A549 (cell line): ENCODE results near the gene SLC23A3. TPM values are rescaled to one million over a fixed set of nuclear protein-coding genes. Genes with fewer than 3 reads are reported as not detected.
A peak's percentile ranks its signal among the peaks of the same experiment; 100 is the strongest.

Experiments used
- ATAC-seq, 2 experiments: fragments of 200-7000 bp in 1 of 2; fragments of >200 bp in 1 of 2; cut with Nextera tagmentation in 1 of 2; cut with Tn5 transposase in 1 of 2; 3 replicates each; pipeline versions ENCODE4 v1.8.0 to v1.9.1; 2018 to 2020; ENCODE audit warnings: mild to moderate bottlenecking in 1 of 2, moderate library complexity in 1 of 2
- CTCF ChIA-PET: fragments of 300-600 bp; sonication (Branson Sonifier 250); formaldehyde crosslinking; extraction: SDS; loops from one replicate; lab custom pipeline; 2021; ENCODE audit warnings: antibody characterized with exemption, inconsistent platforms; lab: Yijun Ruan, JAX
- POLR2A ChIA-PET: fragments of 350-600 bp; formaldehyde crosslinking; extraction: SDS; loops from one replicate; lab custom pipeline; 2021; ENCODE audit warnings: antibody characterized with exemption, inconsistent platforms; lab: Yijun Ruan, JAX
- DNase-seq, 2 experiments: peaks; one replicate each; pipeline versions ENCODE4 v3.0.0 to v3.0.0-alpha.2; 2011 to 2016; ENCODE audit warnings: low read depth in 1 of 2, low spot score in 1 of 2
- FAIRE-seq: peaks from 2 replicates; lab custom pipeline; 2011; peaks lifted over from hg19 to GRCh38; lab: Jason Lieb, UNC
- H3K27ac ChIP-seq, 2 experiments: fragments of >200 bp; sonication (Bioruptor Twin); formaldehyde crosslinking; 3 replicates each; pipeline ENCODE4 v1.5.1; 2016 to 2017
- H3K4me1 ChIP-seq: fragments of >200 bp; sonication (Bioruptor Twin); formaldehyde crosslinking; 3 replicates; pipeline ENCODE4 v1.6.1; 2016
- H3K4me2 ChIP-seq: fragments of >200 bp; sonication (Bioruptor Twin); formaldehyde crosslinking; 3 replicates; pipeline ENCODE4 v1.6.1; 2016
- H3K4me3 ChIP-seq: fragments of >200 bp; sonication (Bioruptor Twin); formaldehyde crosslinking; 3 replicates; pipeline ENCODE4 v1.5.1; 2016
- H3K9me3 ChIP-seq: fragments of >200 bp; sonication (Bioruptor Twin); formaldehyde crosslinking; 3 replicates; pipeline ENCODE4 v1.6.1; 2016
- BHLHE40 ChIP-seq: IDR thresholded peaks from 2 replicates; pipeline ENCODE4 v1.6.1; 2012; ENCODE audit warnings: low read depth, low read length, inconsistent platforms
- CBX8 ChIP-seq: fragments of 200-600 bp; sonication (generic); IDR thresholded peaks from 2 replicates; pipeline ENCODE4 v1.6.1; 2016
- CHD2 ChIP-seq: fragments of 150-350 bp; IDR thresholded peaks from 2 replicates; pipeline ENCODE4 v1.6.1; 2014; ENCODE audit warnings: low read length; ENCODE audit not compliant: partially characterized antibody
- ESRRA ChIP-seq: fragments of 150-350 bp; IDR thresholded peaks from 2 replicates; pipeline ENCODE4 v1.6.1; 2014; ENCODE audit warnings: mild to moderate bottlenecking, low read length, borderline replicate concordance
- FOSB ChIP-seq: fragments of 250-450 bp; sonication (Bioruptor Pico); IDR thresholded peaks from 2 replicates; pipeline ENCODE4 v1.5.0; 2020; ENCODE audit warnings: mild to moderate bottlenecking, moderate library complexity
- FOSL2 ChIP-seq, 2 experiments: fragments of 450-650 bp in 1 of 2; fragments of >200 bp in 1 of 2; sonication (Bioruptor Twin) in 1 of 2; formaldehyde crosslinking; IDR thresholded peaks; 2 replicates each; pipeline versions ENCODE4 v1.5.0 to v1.6.1; 2016 to 2020; ENCODE audit warnings: mild to moderate bottlenecking in 1 of 2, moderate library complexity in 1 of 2
- HOXA7 ChIP-seq: fragments of 250-450 bp; sonication (Bioruptor Pico); IDR thresholded peaks from 2 replicates; pipeline ENCODE4 v1.5.0; 2020; ENCODE audit warnings: mild to moderate bottlenecking, moderate library complexity
- HOXB5 ChIP-seq: fragments of 250-450 bp; sonication (Bioruptor Pico); IDR thresholded peaks from 2 replicates; pipeline ENCODE4 v1.5.0; 2020; ENCODE audit warnings: mild to moderate bottlenecking, moderate library complexity
- KDM5A ChIP-seq: fragments of 200-600 bp; sonication (generic); IDR thresholded peaks from 2 replicates; pipeline ENCODE4 v1.6.1; 2016; ENCODE audit warnings: antibody characterized with exemption, mild to moderate bottlenecking
- MAZ ChIP-seq: fragments of 150-350 bp; IDR thresholded peaks from 2 replicates; pipeline ENCODE4 v1.6.1; 2014; ENCODE audit warnings: antibody characterized with exemption, low read depth, low read length, borderline replicate concordance
- MYC ChIP-seq: IDR thresholded peaks from 2 replicates; pipeline ENCODE4 v1.6.1; 2012; ENCODE audit warnings: mild to moderate bottlenecking, inconsistent platforms, low read length, improper control_type of control experiment, borderline replicate concordance
- NFE2L2 ChIP-seq: fragments of 150-350 bp; conservative IDR thresholded peaks from 2 replicates; pipeline ENCODE4 v1.6.1; 2014; ENCODE audit warnings: low read length
- PHF8 ChIP-seq: fragments of 200-600 bp; sonication (generic); IDR thresholded peaks from 2 replicates; pipeline ENCODE4 v1.6.1; 2016; ENCODE audit warnings: low read depth, mild to moderate bottlenecking, antibody characterized with exemption, moderate library complexity, borderline replicate concordance
- POLR2A ChIP-seq: IDR thresholded peaks from 2 replicates; pipeline ENCODE4 v1.6.1; 2012; ENCODE audit warnings: mild to moderate bottlenecking, low read length
- RAD21 ChIP-seq, 2 experiments: fragments of >200 bp in 1 of 2; sonication (Bioruptor Twin) in 1 of 2; formaldehyde crosslinking in 1 of 2; IDR thresholded peaks in 1 of 2; conservative IDR thresholded peaks in 1 of 2; 2 replicates in 1 of 2; 3 replicates in 1 of 2; pipeline ENCODE4 v1.6.1; 2012 to 2018; ENCODE audit warnings: inconsistent platforms in 1 of 2
- RARB ChIP-seq: fragments of 250-450 bp; sonication (Bioruptor Pico); IDR thresholded peaks from 2 replicates; pipeline ENCODE4 v1.8.0; 2021; ENCODE audit warnings: mild to moderate bottlenecking, moderate library complexity
- RCOR1 ChIP-seq: fragments of 150-350 bp; IDR thresholded peaks from 2 replicates; pipeline ENCODE4 v1.6.1; 2014; ENCODE audit warnings: antibody characterized with exemption, low read length, low read depth
- TP53 ChIP-seq: fragments of 250-450 bp; sonication (Bioruptor Pico); IDR thresholded peaks from 2 replicates; pipeline ENCODE4 v1.5.0; 2021; ENCODE audit warnings: mild to moderate bottlenecking, moderate library complexity
- ZC3H11A ChIP-seq: fragments of 450-650 bp; IDR thresholded peaks from 2 replicates; pipeline ENCODE4 v1.6.1; 2014; ENCODE audit warnings: antibody characterized with exemption, mild to moderate bottlenecking
- ZFP36 ChIP-seq: fragments of 450-650 bp; IDR thresholded peaks from 2 replicates; pipeline ENCODE4 v1.6.1; 2014; ENCODE audit warnings: borderline replicate concordance; ENCODE audit not compliant: partially characterized antibody
- WGBS: methylation state at CpG from one replicate; pipeline ENCODE4 v1.1.6; 2017; ENCODE audit errors: missing lambda C conversion rate; 5-methylcytosine and 5-hydroxymethylcytosine counted together
- polyA plus RNA-seq, 4 experiments: library from polyadenylated mRNA; depleted of rRNA in 3 of 4; stranded (reverse); fragments of >200 nt; fragmentation: RNase III in 1 of 4; extraction: RNeasy Plus Mini Kit Qiagen cat#74134 plus additional on column Dnase treatment in 1 of 4; gene quantifications; 2 replicates in 3 of 4; 3 replicates in 1 of 4; pipeline ENCODE4 v1.2.3, GENCODE V29; 2011 to 2017
- TF ChIP-seq, protein P1 (sequence below): fragments of >200 bp; sonication (Bioruptor Twin); formaldehyde crosslinking; IDR thresholded peaks from 2 replicates; pipeline ENCODE4 v1.6.1; 2016
- TF ChIP-seq, protein P2 (sequence below): fragments of >200 bp; sonication (Bioruptor Twin); formaldehyde crosslinking; IDR thresholded peaks from 3 replicates; pipeline ENCODE4 v1.6.1; 2016
- TF ChIP-seq, protein P3 (sequence below): fragments of 250-450 bp; sonication (Bioruptor Pico); IDR thresholded peaks from 2 replicates; pipeline ENCODE4 v1.5.0; 2020; ENCODE audit warnings: low read depth, mild to moderate bottlenecking, moderate library complexity
- TF ChIP-seq, protein P4 (sequence below): fragments of 250-450 bp; sonication (Bioruptor Pico); IDR thresholded peaks from 2 replicates; pipeline ENCODE4 v1.5.0; 2021; ENCODE audit warnings: mild to moderate bottlenecking, moderate library complexity, borderline replicate concordance
- TF ChIP-seq, protein P5 (sequence below): IDR thresholded peaks from 2 replicates; pipeline ENCODE4 v1.6.1; 2012
- TF ChIP-seq, protein P6 (sequence below): IDR thresholded peaks from 2 replicates; pipeline ENCODE4 v1.6.1; 2012

Gene SLC23A3
- polyA plus RNA-seq, 2 of the 4 experiments (the other 2 are of a cell fraction): 0.39 to 0.90 TPM

DNA sequence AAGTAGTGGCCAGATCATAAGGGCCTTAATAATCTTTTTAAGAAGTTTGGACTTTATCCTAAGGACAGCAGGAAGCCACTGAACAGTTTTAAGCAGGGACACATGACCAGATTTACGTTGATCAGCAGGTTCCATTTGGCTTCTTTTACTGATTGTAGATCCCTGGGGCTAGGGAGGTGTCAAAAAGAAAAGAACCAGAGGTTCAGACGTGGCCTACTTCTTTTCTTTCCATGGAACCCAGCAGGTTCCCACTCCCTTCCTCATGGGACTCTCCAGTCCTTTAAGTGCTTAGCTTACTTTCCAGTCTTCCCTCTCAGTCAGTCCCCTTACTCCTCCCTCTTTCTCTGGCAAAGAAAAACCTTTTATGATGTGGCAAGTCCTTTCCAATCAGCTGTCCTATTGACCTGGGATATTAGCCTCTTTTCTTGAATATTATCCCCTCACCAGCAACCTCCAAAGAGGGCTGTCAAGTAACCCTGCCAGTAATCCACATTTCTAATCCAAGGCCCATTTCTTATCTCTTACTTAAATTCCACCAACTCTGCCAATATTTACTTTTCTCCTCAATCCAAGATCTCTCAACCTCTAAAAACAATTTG lies 42.7 kb downstream of the SLC23A3 start:
- ChIA-PET CTCF (interaction anchor here (0.6 to 3.6 kb wide), 8 partner anchors 8 to 276 kb away, joined by 3 to 16 read pairs (median 6); no protein-coding TSS in a partner anchor), POLR2A (no interaction called here)
- peak overlapping the region; percentile 69 to 73; a peak in 2 of 6 replicates for H3K27ac ChIP-seq
- peaks cover 50% of the 10 kb centered on the region for H3K4me1 ChIP-seq
- no peaks in the 10 kb centered on the region for H3K9me3 ChIP-seq
- TF ChIP-seq ESRRA (no peak), KDM5A (no peak), POLR2A (no peak), FOSL2 (IDR thresholded peaks at IDR 0.05) (no peak), FOSL2 (CRISPR knock-in tag; IDR thresholded peaks at IDR 0.05) (no peak), CHD2 (no peak), FOSB (CRISPR knock-in tag) (no peak), TP53 (CRISPR knock-in tag) (no peak), MAZ (no peak)
- TF ChIP-seq, protein P1, sequence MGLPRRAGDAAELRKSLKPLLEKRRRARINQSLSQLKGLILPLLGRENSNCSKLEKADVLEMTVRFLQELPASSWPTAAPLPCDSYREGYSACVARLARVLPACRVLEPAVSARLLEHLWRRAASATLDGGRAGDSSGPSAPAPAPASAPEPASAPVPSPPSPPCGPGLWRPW: no peak
- TF ChIP-seq, protein P2, sequence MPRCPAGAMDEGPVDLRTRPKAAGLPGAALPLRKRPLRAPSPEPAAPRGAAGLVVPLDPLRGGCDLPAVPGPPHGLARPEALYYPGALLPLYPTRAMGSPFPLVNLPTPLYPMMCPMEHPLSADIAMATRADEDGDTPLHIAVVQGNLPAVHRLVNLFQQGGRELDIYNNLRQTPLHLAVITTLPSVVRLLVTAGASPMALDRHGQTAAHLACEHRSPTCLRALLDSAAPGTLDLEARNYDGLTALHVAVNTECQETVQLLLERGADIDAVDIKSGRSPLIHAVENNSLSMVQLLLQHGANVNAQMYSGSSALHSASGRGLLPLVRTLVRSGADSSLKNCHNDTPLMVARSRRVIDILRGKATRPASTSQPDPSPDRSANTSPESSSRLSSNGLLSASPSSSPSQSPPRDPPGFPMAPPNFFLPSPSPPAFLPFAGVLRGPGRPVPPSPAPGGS: no peak
- TF ChIP-seq, protein P3, sequence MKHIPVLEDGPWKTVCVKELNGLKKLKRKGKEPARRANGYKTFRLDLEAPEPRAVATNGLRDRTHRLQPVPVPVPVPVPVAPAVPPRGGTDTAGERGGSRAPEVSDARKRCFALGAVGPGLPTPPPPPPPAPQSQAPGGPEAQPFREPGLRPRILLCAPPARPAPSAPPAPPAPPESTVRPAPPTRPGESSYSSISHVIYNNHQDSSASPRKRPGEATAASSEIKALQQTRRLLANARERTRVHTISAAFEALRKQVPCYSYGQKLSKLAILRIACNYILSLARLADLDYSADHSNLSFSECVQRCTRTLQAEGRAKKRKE (CRISPR knock-in tag): no peak
- TF ChIP-seq, protein P4, sequence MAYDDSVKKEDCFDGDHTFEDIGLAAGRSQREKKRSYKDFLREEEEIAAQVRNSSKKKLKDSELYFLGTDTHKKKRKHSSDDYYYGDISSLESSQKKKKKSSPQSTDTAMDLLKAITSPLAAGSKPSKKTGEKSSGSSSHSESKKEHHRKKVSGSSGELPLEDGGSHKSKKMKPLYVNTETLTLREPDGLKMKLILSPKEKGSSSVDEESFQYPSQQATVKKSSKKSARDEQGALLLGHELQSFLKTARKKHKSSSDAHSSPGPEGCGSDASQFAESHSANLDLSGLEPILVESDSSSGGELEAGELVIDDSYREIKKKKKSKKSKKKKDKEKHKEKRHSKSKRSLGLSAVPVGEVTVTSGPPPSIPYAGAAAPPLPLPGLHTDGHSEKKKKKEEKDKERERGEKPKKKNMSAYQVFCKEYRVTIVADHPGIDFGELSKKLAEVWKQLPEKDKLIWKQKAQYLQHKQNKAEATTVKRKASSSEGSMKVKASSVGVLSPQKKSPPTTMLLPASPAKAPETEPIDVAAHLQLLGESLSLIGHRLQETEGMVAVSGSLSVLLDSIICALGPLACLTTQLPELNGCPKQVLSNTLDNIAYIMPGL: no peak
- TF ChIP-seq, protein P5, sequence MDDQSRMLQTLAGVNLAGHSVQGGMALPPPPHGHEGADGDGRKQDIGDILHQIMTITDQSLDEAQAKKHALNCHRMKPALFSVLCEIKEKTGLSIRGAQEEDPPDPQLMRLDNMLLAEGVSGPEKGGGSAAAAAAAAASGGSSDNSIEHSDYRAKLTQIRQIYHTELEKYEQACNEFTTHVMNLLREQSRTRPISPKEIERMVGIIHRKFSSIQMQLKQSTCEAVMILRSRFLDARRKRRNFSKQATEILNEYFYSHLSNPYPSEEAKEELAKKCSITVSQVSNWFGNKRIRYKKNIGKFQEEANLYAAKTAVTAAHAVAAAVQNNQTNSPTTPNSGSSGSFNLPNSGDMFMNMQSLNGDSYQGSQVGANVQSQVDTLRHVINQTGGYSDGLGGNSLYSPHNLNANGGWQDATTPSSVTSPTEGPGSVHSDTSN: no peak
- TF ChIP-seq, protein P6, sequence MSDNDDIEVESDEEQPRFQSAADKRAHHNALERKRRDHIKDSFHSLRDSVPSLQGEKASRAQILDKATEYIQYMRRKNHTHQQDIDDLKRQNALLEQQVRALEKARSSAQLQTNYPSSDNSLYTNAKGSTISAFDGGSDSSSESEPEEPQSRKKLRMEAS: no peak
- no peak overlapping the region for H3K4me3 ChIP-seq
- no peak for FAIRE-seq
- peak overlapping the region; percentile 70; the same call in 2 of the 3 replicates for H3K4me2 ChIP-seq
- ATAC-seq: no peak
- no peak for DNase-seq
- 57% methylated on average over 2 of the region's 2 CpGs for WGBS

DNA sequence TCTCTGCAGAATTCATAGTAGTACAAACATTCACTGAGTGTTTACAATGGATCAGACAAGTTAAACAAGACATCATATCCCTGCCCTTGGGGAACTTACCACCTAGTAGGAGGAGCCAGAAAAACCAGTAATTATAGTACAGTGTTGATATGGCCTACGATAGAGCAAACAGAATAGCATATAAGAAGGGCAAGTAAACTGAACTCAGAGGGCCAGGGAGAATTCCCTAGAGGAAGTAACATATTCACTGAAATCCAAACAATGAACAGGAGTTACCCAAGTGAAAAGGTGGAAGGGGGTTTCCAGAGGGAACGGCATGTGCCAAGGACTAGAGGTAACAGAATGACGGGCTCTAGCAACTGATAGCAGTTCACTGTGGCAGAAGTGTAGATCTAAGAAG lies 43.3 kb downstream of the SLC23A3 start:
- FAIRE-seq (no peak), ATAC-seq (peak in 1 of 2 experiments; percentile 75; a peak in 3 of 6 replicates)
- WGBS: 13% methylated on average over 3 of the region's 3 CpGs
- TF ChIP-seq ESRRA (no peak), RCOR1 (no peak)
- TF ChIP-seq, all 56 proteins: peak for 0
- peak; percentile 6 to 37 for DNase-seq
- CTCF ChIA-PET: interaction anchor here (1.0 to 10.8 kb wide), 7 partner anchors 13 to 146 kb away, joined by 3 to 173 read pairs (median 7); no protein-coding TSS in a partner anchor
- H3K4me1 ChIP-seq: peaks cover 46% of the 10 kb centered on the region
- POLR2A ChIA-PET: no interaction called here
- peak overlapping the region; percentile 69 to 73; a peak in 2 of 6 replicates for H3K27ac ChIP-seq
- H3K4me3 ChIP-seq: no peak overlapping the region
- H3K4me2 ChIP-seq: peak overlapping the region; percentile 70
- no peaks in the 10 kb centered on the region for H3K9me3 ChIP-seq

DNA sequence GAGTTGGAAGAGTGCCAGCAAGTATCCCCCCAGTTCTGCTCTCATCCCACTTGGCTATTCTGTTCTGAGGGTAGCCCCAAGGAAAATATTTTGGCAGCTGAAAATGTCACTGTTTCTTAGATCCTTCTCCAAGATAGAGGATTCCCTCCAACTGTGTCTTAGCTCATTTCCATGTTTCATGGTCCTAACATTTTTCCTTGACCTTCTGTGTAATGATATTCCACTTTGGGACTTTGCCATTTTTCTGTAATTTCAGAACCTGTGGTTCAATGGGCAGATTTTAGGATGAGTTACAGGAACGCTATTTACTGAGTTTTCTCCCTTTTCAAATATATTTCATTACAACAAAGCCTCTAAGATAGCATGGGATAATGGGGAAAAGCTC lies 44.0 kb downstream of the SLC23A3 start:
- 89% methylated on average over 1 of the region's 1 CpG for WGBS
- FAIRE-seq (no peak), ATAC-seq (no peak), DNase-seq (no peak)
- H3K9me3 ChIP-seq: no peaks in the 10 kb centered on the region
- ChIA-PET POLR2A (no interaction called here), CTCF (interaction anchor here (0.8 to 10.8 kb wide), 7 partner anchors 13 to 169 kb away, joined by 3 to 173 read pairs (median 5); no protein-coding TSS in a partner anchor)
- H3K27ac ChIP-seq: peak overlapping the region; percentile 69 to 73
- peaks cover 39% of the 10 kb centered on the region for H3K4me1 ChIP-seq
- peak overlapping the region; percentile 70 for H3K4me2 ChIP-seq
- no peak overlapping the region for H3K4me3 ChIP-seq
- TF ChIP-seq, protein P3 (CRISPR knock-in tag): no peak
- TF ChIP-seq HOXB5: no peak
- TF ChIP-seq CBX8: no peak
- no peak for TF ChIP-seq ZC3H11A
- no peak for TF ChIP-seq RAD21 (conservative IDR thresholded peaks at IDR 0.05 in 1 of 2, IDR thresholded peaks at IDR 0.05 in 1 of 2)
- TF ChIP-seq NFE2L2: no peak
- no peak for TF ChIP-seq PHF8
- no peak for TF ChIP-seq ZFP36
- TF ChIP-seq HOXA7 (CRISPR knock-in tag): no peak
- no peak for TF ChIP-seq MAZ
- TF ChIP-seq RARB (CRISPR knock-in tag): no peak
- TF ChIP-seq, protein P6: no peak
- TF ChIP-seq BHLHE40: no peak
- no peak for TF ChIP-seq MYC
